Cerebellar nuclear complex (tissue), 1 donor: Measurements from ENCODE around the gene TBC1D9B.
"Not testable (repeated sequence)": the region's sequence is repeated elsewhere in the genome, so short reads cannot be mapped to it uniquely, and the experiment has no call there.

ENCODE experiments used
- DNase-seq, 2 experiments: peaks; one replicate each; lab custom pipeline; 2025; lab: John Stamatoyannopoulos, UW

The TBC1D9B gene

GRCh38 chr5:179885491-179886090 is 22.1 kb downstream of the TBC1D9B start:
- no peak for DNase-seq

- no peak for DNase-seq
Measured at GRCh38 chr5:179883163-179883562, 24.5 kb downstream of the TBC1D9B start.

- no peak for DNase-seq
Measured at GRCh38 chr5:179882338-179882737, 25.4 kb downstream of the TBC1D9B start.

- no peak for DNase-seq
Measured at GRCh38 chr5:179880848-179881590, 26.7 kb downstream of the TBC1D9B start.

GRCh38 chr5:179880066-179880650 is 27.5 kb downstream of the TBC1D9B start:
- DNase-seq: no peak

GRCh38 chr5:179879690-179880010 is 28.0 kb downstream of the TBC1D9B start:
- no peak for DNase-seq

GRCh38 chr5:179879003-179879689 is 28.6 kb downstream of the TBC1D9B start:
- no peak for DNase-seq

GRCh38 chr5:179878222-179879002 is 29.3 kb downstream of the TBC1D9B start:
- DNase-seq: no peak

GRCh38 chr5:179876610-179876952 is 31.1 kb downstream of the TBC1D9B start:
- no peak for DNase-seq

- DNase-seq: no peak
Measured at GRCh38 chr5:179875741-179876609, 31.7 kb downstream of the TBC1D9B start.

- no peak for DNase-seq
Measured at GRCh38 chr5:179874536-179875292, 33.0 kb downstream of the TBC1D9B start.

GRCh38 chr5:179874136-179874535 is 33.6 kb downstream of the TBC1D9B start:
- DNase-seq: no peak

- no peak for DNase-seq
Measured at GRCh38 chr5:179873588-179874110, 34.0 kb downstream of the TBC1D9B start.

- DNase-seq: no peak
Measured at GRCh38 chr5:179872828-179873575, 34.7 kb downstream of the TBC1D9B start.

GRCh38 chr5:179872055-179872827 is 35.5 kb downstream of the TBC1D9B start:
- no peak for DNase-seq

- not testable (repeated sequence) for DNase-seq
Measured at GRCh38 chr5:179871533-179871932, 36.2 kb downstream of the TBC1D9B start.

- no peak for DNase-seq
Measured at GRCh38 chr5:179870952-179871351, 36.7 kb downstream of the TBC1D9B start.

- DNase-seq: peak in 1 of 2 experiments; percentile 40
Measured at GRCh38 chr5:179870403-179870903, 37.2 kb downstream of the TBC1D9B start.
